Suprapubic skin (tissue), 4 donors: ENCODE measurements around the gene ELAVL1.

Experiments
- CTCF ChIP-seq, 2 donors: fragments of 200-600 bp in 1 of 2; fragments of 450-650 bp in 1 of 2; sonication (generic) in 1 of 2; IDR thresholded peaks; one replicate each; pipeline ENCODE4 v1.5.1; 2016 to 2019; ENCODE audit warnings: antibody characterized with exemption in 2 of 2, mild to moderate bottlenecking in 1 of 2, moderate library complexity in 1 of 2
- POLR2A ChIP-seq, 2 donors: fragments of 450-650 bp; IDR thresholded peaks; one replicate each; pipeline ENCODE4 v1.6.1; 2017; ENCODE audit warnings: antibody characterized with exemption in 2 of 2, mild to moderate bottlenecking in 2 of 2, moderate library complexity in 2 of 2
- POLR2AphosphoS5 ChIP-seq, 3 donors: sonication (generic); formaldehyde crosslinking; IDR thresholded peaks; one replicate each; pipeline ENCODE4 v1.6.1; 2017; ENCODE audit warnings: antibody characterized with exemption in 3 of 3

GRCh38 chr19:7930765-7931164 is 74.7 kb downstream of the ELAVL1 start:
- TF ChIP-seq CTCF (IDR thresholded peaks at IDR 0.05) = no peak
- TF ChIP-seq POLR2A (IDR thresholded peaks at IDR 0.05) = no peak
- TF ChIP-seq POLR2AphosphoS5 (IDR thresholded peaks at IDR 0.05) = no peak
